GM21619 (cell line): ENCODE results near the gene BMP6.

Experiments
- ATAC-seq: cut with Tn5 transposase; IDR thresholded peaks from one replicate; pipeline ENCODE4 v1.9.1; 2021; ENCODE audit not compliant: unreplicated experiment

The BMP6 gene

GRCh38 chr6:7901780-7902179 is 175.9 kb downstream of the BMP6 start:
- ATAC-seq: no peak

- ATAC-seq: no peak
These were observed 176.3 kb downstream of the BMP6 start for GRCh38 chr6:7902221-7902620.

- ATAC-seq: no peak
These were observed 177.0 kb downstream of the BMP6 start for GRCh38 chr6:7902867-7903266.

- no peak for ATAC-seq
These were observed 177.8 kb downstream of the BMP6 start for GRCh38 chr6:7903673-7904072.

GRCh38 chr6:7904654-7905319 is 178.9 kb downstream of the BMP6 start:
- ATAC-seq: no peak

- ATAC-seq: no peak
These were observed 179.5 kb downstream of the BMP6 start for GRCh38 chr6:7905416-7905815.

GRCh38 chr6:7906741-7907140 is 180.8 kb downstream of the BMP6 start:
- no peak for ATAC-seq

GRCh38 chr6:7907159-7907558 is 181.3 kb downstream of the BMP6 start:
- no peak for ATAC-seq

GRCh38 chr6:7909323-7910276 is 183.7 kb downstream of the BMP6 start:
- peak; percentile 37 for ATAC-seq

- ATAC-seq: peak; percentile 16
These were observed 184.4 kb downstream of the BMP6 start for GRCh38 chr6:7910298-7910653.

GRCh38 chr6:7910654-7911344 is 184.9 kb downstream of the BMP6 start, which contains the start of gene TXNDC5:
TXNDC5 (minus strand) TSS chr6:7910788; CDS start chr6:7910776, 12 bp downstream.
- ATAC-seq: peak; percentile 67

GRCh38 chr6:7911345-7911725 is 185.4 kb downstream of the BMP6 start:
- no peak for ATAC-seq

- no peak for ATAC-seq
These were observed 186.1 kb downstream of the BMP6 start for GRCh38 chr6:7912024-7912423.

GRCh38 chr6:7912736-7913517 is 187.0 kb downstream of the BMP6 start:
- no peak for ATAC-seq

GRCh38 chr6:7914311-7914710 is 188.4 kb downstream of the BMP6 start:
- ATAC-seq: no peak

- ATAC-seq: peak; percentile 22
These were observed 189.3 kb downstream of the BMP6 start for GRCh38 chr6:7914991-7915789.

- ATAC-seq: peak; percentile 91
These were observed 191.1 kb downstream of the BMP6 start for GRCh38 chr6:7916959-7917358.

GRCh38 chr6:7917729-7918128 is 191.8 kb downstream of the BMP6 start:
- no peak for ATAC-seq

- no peak for ATAC-seq
These were observed 192.5 kb downstream of the BMP6 start for GRCh38 chr6:7918403-7918802.

GRCh38 chr6:7919871-7920270 is 194.0 kb downstream of the BMP6 start:
- no peak for ATAC-seq
